WERI-Rb-1 (cell line): ENCODE data around the gene NSMCE1.

ENCODE experiments used
- DNase-seq: peaks from one replicate; pipeline ENCODE4 v3.0.0-alpha.2; 2020
- H3K27ac ChIP-seq: fragments of 250-450 bp; sonication (Bioruptor Pico); 2 replicates; pipeline ENCODE4 v1.5.1; 2020; ENCODE audit warnings: mild to moderate bottlenecking, moderate library complexity
- H3K27me3 ChIP-seq: fragments of 250-450 bp; sonication (Bioruptor Pico); 2 replicates; pipeline ENCODE4 v1.5.1; 2021; ENCODE audit warnings: mild to moderate bottlenecking, low read depth, moderate library complexity; ENCODE audit not compliant: insufficient read depth, severe bottlenecking
- H3K36me3 ChIP-seq: fragments of 250-450 bp; sonication (Bioruptor Pico); 2 replicates; pipeline ENCODE4 v1.5.1; 2020; ENCODE audit warnings: mild to moderate bottlenecking, moderate library complexity
- H3K4me3 ChIP-seq: 2 replicates; pipeline ENCODE4 v1.5.1; 2011; ENCODE audit warnings: low read depth, mild to moderate bottlenecking, control low read depth, low read length
- H3K9me3 ChIP-seq: fragments of 250-450 bp; sonication (Bioruptor Pico); 2 replicates; pipeline ENCODE4 v1.5.1; 2021; ENCODE audit warnings: mild to moderate bottlenecking, moderate library complexity; ENCODE audit not compliant: severe bottlenecking
- CTCF ChIP-seq: IDR thresholded peaks from 2 replicates; pipeline ENCODE4 v1.5.1; 2011; ENCODE audit warnings: low read depth, mild to moderate bottlenecking, control low read depth, inconsistent platforms, low read length

Gene NSMCE1

DNA sequence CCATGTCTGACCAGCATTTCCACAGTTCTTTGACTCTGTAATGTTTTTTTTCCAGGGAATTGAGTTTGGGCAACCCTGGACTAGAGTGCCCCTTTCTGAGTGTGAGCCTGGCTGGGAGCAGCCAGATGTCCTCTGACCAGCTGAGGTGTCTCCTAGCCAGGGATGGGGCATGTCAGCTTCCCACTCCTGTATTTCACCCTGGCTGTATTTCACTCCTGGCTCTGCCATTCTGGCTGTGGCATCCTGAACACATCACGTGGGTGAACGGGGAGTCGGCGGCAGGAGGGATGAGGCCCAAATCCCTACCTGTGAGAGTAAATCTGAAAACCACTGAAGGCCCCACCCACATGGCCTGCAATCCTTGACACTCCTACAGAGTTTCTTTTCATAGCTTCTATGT is 34.0 kb downstream of the NSMCE1 start:
- Histone ChIP-seq H3K4me3 (no peak overlapping the region), H3K27ac (no peak overlapping the region; the same call in 1 of the 2 replicates), H3K9me3 (no peaks in the 10 kb centered on the region), H3K27me3 (no peaks in the 10 kb centered on the region), H3K36me3 (no peaks in the 10 kb centered on the region; the same call in 1 of the 2 replicates)
- no peak for TF ChIP-seq CTCF
- DNase-seq: no peak

DNA sequence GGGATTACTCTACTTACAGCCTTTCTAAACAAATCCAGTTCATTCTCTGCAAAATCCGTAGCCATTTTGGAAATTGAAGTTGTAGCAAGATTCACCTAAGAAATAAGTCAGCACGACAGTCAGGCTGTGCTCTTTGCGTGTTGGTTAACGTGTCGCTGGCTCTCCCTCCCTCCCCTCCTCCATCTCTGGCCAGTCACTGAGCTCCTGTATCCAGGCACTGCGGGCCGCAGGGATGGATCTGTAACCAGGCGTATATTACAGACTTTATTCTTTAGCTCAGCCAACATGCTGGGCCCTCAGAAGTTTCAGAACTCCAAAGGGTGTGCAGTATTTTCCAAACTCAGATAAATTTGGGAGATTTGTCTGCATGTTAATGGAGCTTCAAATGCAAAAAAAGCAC is 34.4 kb downstream of the NSMCE1 start:
- H3K27ac ChIP-seq: no peak overlapping the region

DNA sequence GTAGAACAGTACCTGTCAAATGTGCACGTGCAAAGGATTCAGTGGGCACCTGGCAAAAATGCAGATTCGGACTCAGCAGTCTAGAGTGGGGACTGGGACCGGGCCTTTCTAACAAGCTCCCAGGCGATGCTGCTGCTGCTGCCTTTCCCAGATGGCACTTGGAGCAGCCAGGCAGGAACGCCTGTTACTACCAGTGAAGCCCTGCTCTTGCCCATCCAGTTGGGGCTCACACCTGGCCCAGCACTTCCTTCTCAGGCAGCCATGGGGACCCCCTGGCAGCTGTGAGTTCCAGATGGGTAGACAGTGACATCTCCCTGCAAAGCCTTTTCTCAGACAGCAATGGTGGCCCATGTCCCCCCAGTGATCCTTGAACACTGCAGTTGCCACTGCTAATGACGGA is 34.8 kb downstream of the NSMCE1 start:
- H3K36me3 ChIP-seq: no peaks in the 10 kb centered on the region; the same call in 1 of the 2 replicates
- H3K9me3 ChIP-seq: no peaks in the 10 kb centered on the region
- H3K27me3 ChIP-seq: no peaks in the 10 kb centered on the region
- no peak overlapping the region for H3K4me3 ChIP-seq
- DNase-seq: no peak
- no peak for TF ChIP-seq CTCF
- no peak overlapping the region for H3K27ac ChIP-seq

More for the DNA sequence above, 34.4 kb downstream of the NSMCE1 start:
- Histone ChIP-seq H3K9me3 (no peaks in the 10 kb centered on the region), H3K4me3 (no peak overlapping the region), H3K27me3 (no peaks in the 10 kb centered on the region), H3K36me3 (no peaks in the 10 kb centered on the region; the same call in 1 of the 2 replicates)
- TF ChIP-seq CTCF: no peak
- no peak for DNase-seq

DNA sequence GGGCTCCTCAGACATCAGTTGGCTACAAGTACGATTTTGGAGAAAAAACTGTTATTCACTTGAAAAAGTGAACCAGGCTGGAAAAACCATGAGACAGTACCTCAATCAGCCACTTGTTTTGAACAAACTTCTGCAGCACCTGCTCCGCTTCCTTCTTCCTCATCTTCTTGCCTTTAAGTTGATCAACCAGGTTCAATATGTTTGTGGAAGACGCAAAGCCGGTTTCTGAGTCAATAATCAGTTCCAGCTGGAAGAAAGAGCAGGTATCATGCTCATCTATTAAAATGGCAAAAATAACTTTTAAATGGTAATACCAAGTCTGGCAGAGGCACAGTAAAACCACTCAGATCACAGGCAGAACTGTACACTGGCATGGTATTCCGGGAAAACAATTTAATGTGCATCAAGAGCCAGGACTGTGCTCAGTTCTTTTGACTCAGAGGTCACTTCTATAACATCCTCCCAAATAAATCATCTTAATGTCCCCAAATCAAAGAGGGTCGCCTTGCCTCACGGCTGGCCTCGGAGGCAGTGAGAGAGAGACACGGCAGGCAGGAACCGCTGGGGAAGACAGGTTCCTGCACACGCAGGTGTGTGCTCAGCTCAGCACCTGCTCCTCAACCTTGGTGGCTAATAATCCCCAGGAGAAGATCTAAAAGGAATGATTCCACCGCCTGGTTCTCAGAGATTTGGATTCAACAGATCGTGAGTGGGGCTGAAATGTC is 35.5 kb downstream of the NSMCE1 start:
- Histone ChIP-seq H3K36me3 (no peaks in the 10 kb centered on the region; the same call in 1 of the 2 replicates), H3K4me3 (no peak overlapping the region), H3K27ac (no peak overlapping the region), H3K9me3 (no peaks in the 10 kb centered on the region), H3K27me3 (no peaks in the 10 kb centered on the region)
- no peak for TF ChIP-seq CTCF
- no peak for DNase-seq

DNA sequence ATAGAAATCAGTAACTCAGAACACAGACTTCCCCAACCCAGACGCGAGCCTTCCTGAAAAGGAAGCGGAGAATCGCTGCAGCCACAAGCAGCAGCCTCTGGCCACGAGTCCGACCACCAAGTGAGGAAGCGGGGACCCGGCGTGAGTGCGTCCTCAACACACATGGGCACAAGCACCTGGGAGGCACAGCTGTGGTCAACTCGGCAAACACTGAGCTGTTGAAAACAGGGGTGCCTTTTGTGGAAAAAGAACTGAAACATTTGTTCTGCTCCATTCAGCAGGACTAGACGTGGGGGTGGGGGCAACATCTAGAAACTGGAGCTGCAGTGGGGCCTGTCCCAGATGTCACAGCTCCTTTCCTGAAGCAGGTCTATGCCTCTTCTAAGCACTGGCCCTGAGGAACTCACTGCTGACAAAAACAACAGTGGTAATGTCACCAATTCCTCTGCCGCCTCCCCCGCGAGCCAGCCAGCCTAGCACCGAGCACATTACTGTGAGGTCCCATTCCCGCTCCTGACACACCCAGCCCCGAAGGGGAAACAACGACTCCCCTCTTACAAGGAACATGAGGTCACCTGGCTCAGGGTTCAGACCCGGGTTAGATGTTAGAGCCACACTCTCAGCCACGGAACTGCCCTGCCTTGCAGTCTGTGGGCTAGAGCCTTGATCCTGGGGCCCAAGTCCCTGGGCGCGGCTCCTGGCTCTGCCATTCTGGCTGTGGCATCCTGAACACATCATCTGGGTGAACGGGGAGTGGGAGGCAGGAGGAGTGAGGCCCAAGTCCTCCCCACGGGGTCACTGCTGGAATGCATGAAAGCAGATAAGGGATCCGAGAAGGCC is 36.3 kb downstream of the NSMCE1 start:
- H3K27me3 ChIP-seq: no peaks in the 10 kb centered on the region
- no peak overlapping the region for H3K27ac ChIP-seq
- no peak for DNase-seq
- no peaks in the 10 kb centered on the region; the same call in 1 of the 2 replicates for H3K36me3 ChIP-seq
- no peaks in the 10 kb centered on the region for H3K9me3 ChIP-seq
- TF ChIP-seq CTCF: no peak
- no peak overlapping the region for H3K4me3 ChIP-seq
